ENCODE measurements around the gene MLN. TPM values are rescaled to one million over a fixed set of nuclear protein-coding genes. Genes with fewer than 3 reads are reported as not detected.

MLN gene
- total and polyA plus RNA-seq, 7 donors, result not detected

GRCh38 chr6:33749401-33749800, 54.4 kb downstream of the MLN start:
- WGBS, 3 donors, result 68 to 79% (median 77%) methylated on average over 7 of the region's 7 CpGs
- H3K36me3 ChIP-seq (ENCODE audit: insufficient read depth in 1 of 2, low read depth in 1 of 2), result peaks cover 0 to 14% of the 10 kb centered on the region in 2 donors
- intact Hi-C loops (cut with DNase I), result no loop called here
- H3K4me1 ChIP-seq, result peaks cover 22% of the 10 kb centered on the region
- ATAC-seq (no peak), DNase-seq (no peak)
- H3K27ac ChIP-seq, result peak overlapping the region; percentile 100
- no peaks in the 10 kb centered on the region for H3K9me3 ChIP-seq
- no peaks in the 10 kb centered on the region for H3K27me3 ChIP-seq (ENCODE audit: insufficient read depth in 3 of 3, low read length in 2 of 3)
- peak overlapping the region; percentile 72 for H3K4me3 ChIP-seq
- no peak for TF ChIP-seq CTCF (IDR thresholded peaks at IDR 0.05)

DNA sequence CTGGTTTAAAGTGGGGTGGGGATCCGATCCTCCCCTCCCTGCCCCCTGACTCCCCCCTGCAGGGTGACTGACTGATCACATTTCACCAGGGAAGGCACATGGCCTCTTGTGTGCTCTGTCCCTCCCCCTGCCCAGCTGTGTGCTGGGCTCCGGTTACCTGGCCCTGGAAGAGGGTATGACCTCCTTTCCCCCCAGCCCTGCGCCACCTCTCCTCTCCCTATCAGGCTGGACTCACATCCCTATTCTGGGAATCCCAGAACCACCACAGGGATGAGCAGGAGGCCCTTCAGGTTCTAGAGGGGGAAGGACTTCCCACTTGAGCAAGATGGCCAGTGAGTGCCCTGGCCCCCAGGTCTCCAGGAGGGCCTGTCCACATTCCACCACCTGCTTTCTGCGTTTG, 55.0 kb downstream of the MLN start:
- DNase-seq (peak; percentile 79 to 92), ATAC-seq (peak; percentile 32 to 39 (median 36))
- 22 to 48% (median 40%) methylated on average over 4 of the region's 4 CpGs for WGBS, 3 donors
- no peak for TF ChIP-seq CTCF (IDR thresholded peaks at IDR 0.05)
- Histone ChIP-seq H3K4me1 (peaks cover 22% of the 10 kb centered on the region), H3K27ac (peak overlapping the region; percentile 100), H3K9me3 (no peaks in the 10 kb centered on the region), H3K4me3 (peak overlapping the region; percentile 72), H3K36me3 (ENCODE audit: insufficient read depth in 1 of 2, low read depth in 1 of 2) (peaks cover 0 to 14% of the 10 kb centered on the region in 2 donors), H3K27me3 (ENCODE audit: insufficient read depth in 3 of 3, low read length in 2 of 3) (no peaks in the 10 kb centered on the region)
- intact Hi-C loops (cut with DNase I), result no loop called here

- Histone ChIP-seq H3K4me3 (peak overlapping the region; percentile 72), H3K36me3 (ENCODE audit: insufficient read depth in 1 of 2, low read depth in 1 of 2) (peaks cover 0 to 24% of the 10 kb centered on the region in 2 donors), H3K4me1 (peaks cover 27% of the 10 kb centered on the region), H3K27me3 (ENCODE audit: insufficient read depth in 3 of 3, low read length in 2 of 3) (no peaks in the 10 kb centered on the region), H3K27ac (peak overlapping the region; percentile 100), H3K9me3 (no peaks in the 10 kb centered on the region)
- intact Hi-C loops (cut with DNase I), result no loop called here
- no peak for TF ChIP-seq CTCF (IDR thresholded peaks at IDR 0.05)
- 40 to 45% (median 44%) methylated on average over 5 of the region's 5 CpGs for WGBS, 3 donors
- DNase-seq (no peak), ATAC-seq (peak in 1 of 4 donors; percentile 1)
Measured at GRCh38 chr6:33747823-33748222, 56.0 kb downstream of the MLN start.

DNA sequence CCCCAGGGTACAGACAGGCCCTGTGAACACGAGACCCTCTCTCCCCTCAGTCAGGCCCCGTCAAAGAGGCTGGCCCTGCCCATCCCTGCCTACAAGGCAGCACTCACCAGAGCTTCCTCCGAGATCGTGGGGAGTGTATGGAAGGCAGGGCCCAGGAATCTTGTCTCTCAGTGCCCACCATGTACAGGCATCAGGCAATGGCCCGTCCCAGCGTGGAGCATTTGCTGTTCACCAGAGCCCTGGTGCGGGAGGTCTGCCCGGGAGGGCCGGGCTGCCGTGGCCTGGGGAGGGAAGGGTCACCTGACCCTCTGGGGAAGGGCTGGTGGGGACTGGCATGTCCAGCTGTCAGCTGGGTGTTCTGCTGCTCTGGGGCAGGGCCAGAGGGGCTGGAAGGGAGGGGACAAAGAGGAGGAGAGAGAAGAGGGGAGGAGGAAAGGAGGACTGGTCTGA, 57.1 kb downstream of the MLN start, which contains the start of gene IP6K3:
Gene IP6K3 (minus strand): TSS at position 255 of the 450 bp plus-strand sequence. CDS start 11,429 bp downstream, outside the sequence.
- peak; percentile 46 to 56 (median 50) for ATAC-seq
- TF ChIP-seq CTCF (IDR thresholded peaks at IDR 0.05), result no peak
- intact Hi-C loops (cut with DNase I), result no loop called here
- no peaks in the 10 kb centered on the region for H3K9me3 ChIP-seq
- H3K36me3 ChIP-seq (ENCODE audit: insufficient read depth in 1 of 2, low read depth in 1 of 2), result peaks cover 0 to 31% of the 10 kb centered on the region in 2 donors
- DNase-seq, result peak; percentile 85 to 97
- peak within 1 kb of the TSS; percentile 72 for H3K4me3 ChIP-seq
- H3K27me3 ChIP-seq (ENCODE audit: insufficient read depth in 3 of 3, low read length in 2 of 3), result no peaks in the 10 kb centered on the region
- WGBS, 3 donors, result 7 to 23% (median 14%) methylated on average over 10 of the region's 10 CpGs
- H3K4me1 ChIP-seq, result peaks cover 20% of the 10 kb centered on the region
- H3K27ac ChIP-seq, result peak within 1 kb of the TSS; percentile 100

All from psoas muscle (tissue), 8 donors.